Germinal center (tissue), 1 donor: Measurements from ENCODE around the gene PACS1.
A peak's percentile ranks its signal among the peaks of the same experiment; 100 is the strongest.

Experiments used
- DNase-seq: peaks from one replicate; pipeline ENCODE4 v3.0.0; 2012; ENCODE audit warnings: mixed read lengths, low spot score

Gene PACS1

GRCh38 chr11:66050581-66051231 is 19.4 kb upstream of the PACS1 start:
- no peak for DNase-seq

- no peak for DNase-seq
Observed at GRCh38 chr11:66051371-66051765, 18.7 kb upstream of the PACS1 start.

- peak; percentile 95 for DNase-seq
Observed at GRCh38 chr11:66051766-66052663, 18.1 kb upstream of the PACS1 start, which contains the start of gene SF3B2. SF3B2 (plus strand) TSS chr11:66052364; CDS start chr11:66052385, 21 bp downstream.

GRCh38 chr11:66052664-66052982 is 17.4 kb upstream of the PACS1 start:
- DNase-seq, result no peak

DNA sequence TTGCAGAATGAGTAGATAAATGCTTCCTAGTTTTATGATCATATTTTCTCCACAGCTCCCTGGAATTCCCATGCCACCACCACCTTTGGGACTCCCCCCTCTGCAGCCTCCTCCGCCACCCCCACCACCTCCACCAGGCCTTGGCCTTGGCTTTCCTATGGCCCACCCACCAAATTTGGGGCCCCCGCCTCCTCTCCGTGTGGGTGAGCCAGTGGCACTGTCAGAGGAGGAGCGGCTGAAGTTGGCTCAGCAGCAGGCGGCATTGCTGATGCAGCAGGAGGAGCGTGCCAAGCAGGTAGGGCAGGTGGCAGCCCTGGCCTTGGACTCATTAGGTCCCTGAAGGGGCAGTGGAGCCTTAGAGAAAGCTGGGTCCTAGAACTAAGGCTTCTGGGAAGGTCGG is 15.1 kb upstream of the PACS1 start:
- DNase-seq, result no peak

DNA sequence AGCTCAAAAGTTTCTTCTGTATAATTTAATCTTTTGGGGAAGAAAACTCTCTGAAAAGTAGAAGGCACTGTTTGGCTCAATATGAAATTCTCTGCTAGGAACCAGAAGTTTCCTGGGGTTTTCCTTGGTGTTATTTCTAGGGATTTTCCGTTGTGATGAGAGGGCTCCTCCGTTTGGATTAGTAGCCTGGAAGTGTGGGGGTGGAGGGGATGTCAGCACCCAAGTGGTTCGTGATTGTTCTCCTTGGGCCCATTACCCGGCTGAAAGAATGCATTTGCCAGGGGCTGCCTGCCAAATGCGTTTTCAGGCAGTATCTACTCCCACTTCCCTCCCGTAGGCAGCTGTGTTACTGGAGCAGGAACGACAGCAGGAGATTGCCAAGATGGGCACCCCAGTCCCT is 13.6 kb upstream of the PACS1 start:
- no peak for DNase-seq

DNA sequence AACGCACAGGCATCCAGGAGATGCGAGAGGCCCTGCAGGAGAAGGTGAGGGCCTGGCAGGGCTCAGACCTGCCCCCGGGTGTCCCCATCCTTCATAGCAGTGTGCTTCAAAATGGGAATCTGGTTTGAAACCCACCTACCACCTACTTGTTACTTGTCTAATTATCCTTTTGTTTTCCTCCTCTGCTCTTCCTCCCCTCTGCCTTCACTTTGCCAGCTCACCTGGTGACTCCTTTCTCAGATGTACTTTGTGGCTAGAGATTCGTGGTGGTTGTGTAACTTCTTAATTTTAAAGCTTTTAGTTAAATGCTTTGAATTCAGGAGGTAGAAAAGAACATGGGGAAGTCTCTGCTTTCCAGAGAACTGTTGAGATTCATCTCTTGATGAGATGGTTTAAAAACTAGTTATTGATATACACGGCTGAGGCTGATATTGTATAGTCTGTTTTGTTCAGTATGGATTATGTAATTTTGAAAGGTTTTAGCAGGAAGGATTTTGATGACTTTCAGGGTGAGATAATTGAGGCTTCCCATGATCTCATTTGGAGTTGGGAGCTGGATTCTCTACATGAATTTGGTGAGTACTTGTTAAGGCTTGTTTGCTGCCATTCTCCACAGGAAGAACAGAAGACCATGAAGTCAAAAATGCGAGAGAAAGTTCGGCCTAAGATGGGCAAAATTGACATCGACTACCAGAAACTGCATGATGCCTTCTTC is 9.9 kb upstream of the PACS1 start:
- no peak for DNase-seq

DNA sequence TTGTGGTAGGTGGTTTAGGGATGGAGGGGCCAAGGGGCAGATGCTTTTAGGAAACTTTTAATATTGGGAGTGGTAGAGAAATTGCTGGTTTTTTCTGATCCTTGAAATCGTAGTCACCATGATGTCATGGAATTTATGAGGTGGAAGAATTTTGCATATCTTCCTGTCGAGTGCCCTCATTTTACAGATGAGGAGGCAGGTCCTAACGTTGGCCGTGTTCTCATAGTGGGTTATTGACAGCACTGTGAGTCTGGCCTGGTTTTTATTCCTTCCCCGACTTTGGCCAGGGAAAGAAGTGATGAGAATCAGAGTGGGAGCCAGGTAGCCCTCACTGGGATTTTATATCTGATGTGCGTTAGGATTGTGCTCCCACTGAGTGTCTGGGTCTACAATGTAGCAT is 8.8 kb upstream of the PACS1 start:
- DNase-seq, result no peak

- DNase-seq, result no peak
Observed at GRCh38 chr11:66062408-66062807, 7.7 kb upstream of the PACS1 start.

- DNase-seq, result no peak
Observed at GRCh38 chr11:66063900-66064299, 6.2 kb upstream of the PACS1 start.

GRCh38 chr11:66064571-66064970 is 5.5 kb upstream of the PACS1 start:
- DNase-seq, result no peak

GRCh38 chr11:66066751-66067150 is 3.3 kb upstream of the PACS1 start:
- DNase-seq, result no peak

DNA sequence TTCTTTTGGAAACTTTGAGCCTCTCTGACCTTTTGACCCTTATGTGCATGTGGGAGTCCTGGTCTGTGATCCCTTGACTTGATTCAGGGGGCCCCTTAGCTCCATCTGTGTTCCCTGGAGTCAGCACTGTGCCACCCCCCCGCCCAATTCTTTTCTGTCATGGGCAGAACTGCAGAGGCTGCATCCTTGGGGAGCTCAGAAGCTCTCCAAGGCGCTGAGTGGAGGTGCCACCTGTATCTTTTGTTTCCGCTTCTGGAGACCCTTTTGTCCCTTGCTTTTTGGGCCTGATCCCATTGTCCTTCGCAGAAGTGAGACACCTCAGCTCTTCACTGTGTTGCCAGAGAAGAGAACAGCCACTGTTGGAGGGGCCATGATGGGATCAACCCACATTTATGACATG is 2.4 kb upstream of the PACS1 start:
- DNase-seq, result no peak

DNA sequence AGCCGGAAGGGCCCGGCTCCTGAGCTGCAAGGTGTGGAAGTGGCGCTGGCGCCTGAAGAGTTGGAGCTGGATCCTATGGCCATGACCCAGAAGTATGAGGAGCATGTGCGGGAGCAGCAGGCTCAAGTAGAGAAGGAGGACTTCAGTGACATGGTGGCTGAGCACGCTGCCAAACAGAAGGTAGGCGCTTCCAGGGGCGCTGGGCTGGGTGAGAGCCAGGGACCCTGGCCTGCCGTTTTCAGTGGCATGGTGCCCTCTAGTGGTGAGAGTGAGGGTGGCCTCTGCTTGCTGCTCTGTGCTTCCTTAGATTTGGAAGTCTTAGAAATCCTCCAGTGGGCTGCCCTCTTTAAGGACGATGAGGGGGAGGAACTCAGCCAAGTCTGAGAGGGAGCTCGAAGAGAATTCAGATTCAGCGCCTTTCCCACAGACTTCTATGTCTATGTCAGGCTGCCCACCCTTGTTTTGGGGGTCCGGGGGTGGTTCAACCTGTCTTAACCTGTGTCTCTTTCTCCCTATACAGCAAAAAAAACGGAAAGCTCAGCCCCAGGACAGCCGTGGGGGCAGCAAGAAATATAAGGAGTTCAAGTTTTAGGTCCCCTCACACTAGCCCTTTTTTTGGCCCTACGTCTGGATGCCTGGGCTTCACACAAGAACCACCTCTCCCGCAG is 1.8 kb upstream of the PACS1 start:
- DNase-seq, result peak; percentile 81

DNA sequence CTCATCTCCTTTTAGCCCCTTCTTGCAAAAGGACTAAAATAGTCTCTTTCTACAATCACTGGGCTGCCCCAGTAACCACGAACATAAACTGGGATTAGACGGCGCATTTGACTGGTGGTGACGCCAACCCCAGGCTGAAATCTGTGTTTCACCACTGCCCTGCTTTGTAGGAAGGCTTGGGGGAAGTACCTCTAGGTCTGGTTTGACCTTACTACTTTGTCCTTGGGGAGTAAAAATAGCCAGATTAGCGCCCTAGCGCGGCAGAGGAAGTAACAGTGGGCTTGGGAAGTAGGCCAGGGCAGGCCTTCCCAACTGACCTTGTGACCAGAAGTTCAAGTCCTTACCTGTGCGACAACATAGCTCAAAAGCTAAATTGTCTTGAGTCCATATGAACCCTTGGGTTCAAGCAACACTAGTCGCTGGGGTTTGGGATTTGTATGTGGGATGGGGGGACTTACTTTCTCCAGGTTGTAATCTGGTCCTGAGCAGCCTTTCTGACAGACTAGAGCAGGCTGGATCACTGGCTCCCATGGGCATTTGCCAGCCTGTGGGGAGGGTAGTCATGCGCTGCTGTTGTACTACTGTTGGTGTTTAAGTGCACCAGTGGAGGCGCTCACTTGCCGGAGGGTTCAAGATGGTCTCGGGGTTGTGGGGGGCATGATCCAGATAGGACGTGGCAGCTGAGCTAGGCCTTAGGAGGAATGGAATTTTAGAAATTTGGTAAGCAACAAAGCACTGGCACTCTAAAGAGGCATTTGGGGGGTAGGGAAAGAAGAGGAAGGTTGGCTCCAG is 953 bp upstream of the PACS1 start:
- DNase-seq, result peak; percentile 82

- DNase-seq, result peak; percentile 53
Observed at GRCh38 chr11:66070604-66071380, 720 bp downstream of the PACS1 start.

DNA sequence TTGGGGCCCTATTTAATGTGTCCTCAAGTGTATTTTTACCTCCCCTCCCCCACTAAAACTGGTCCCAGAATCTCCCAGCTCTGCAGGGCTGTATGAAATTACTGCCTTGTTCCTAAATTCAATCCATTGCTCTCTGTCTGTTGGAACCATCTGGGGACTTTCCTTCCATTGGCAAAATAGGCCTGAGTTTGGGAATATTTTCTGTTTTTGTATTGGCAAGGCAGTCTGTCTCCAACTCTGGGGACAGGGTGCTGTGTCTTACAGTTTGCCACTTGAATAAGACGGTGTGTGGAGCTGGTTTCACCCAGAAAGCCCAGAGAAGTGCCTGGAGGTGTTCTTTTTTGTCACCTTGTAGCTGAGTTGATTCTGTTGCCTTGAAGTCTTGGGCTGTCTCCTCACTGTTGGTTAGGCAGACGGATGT is 1.3 kb downstream of the PACS1 start:
- DNase-seq, result no peak

- no peak for DNase-seq
Observed at GRCh38 chr11:66072081-66072480, 2.0 kb downstream of the PACS1 start.

GRCh38 chr11:66072518-66072917 is 2.4 kb downstream of the PACS1 start:
- DNase-seq, result no peak

DNA sequence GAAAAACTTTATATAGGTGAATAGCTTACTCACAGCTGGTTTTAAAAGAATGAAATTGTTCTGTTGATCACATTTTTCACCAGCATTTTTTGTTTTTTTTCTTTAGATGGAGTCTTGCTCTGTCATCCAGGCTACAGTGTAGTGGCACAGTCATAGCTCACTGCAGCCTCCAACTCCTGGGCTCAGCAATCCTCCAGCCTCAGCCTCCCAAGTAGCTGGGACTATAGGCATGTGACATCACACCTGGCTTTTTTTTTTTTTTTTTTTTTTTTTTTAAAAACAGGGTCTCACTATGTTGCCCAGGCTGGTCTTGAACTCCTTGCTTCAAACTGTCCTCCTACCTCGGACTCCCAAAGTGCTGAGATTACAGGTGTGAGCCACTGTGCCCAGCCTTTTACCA is 3.6 kb downstream of the PACS1 start:
- no peak for DNase-seq

DNA sequence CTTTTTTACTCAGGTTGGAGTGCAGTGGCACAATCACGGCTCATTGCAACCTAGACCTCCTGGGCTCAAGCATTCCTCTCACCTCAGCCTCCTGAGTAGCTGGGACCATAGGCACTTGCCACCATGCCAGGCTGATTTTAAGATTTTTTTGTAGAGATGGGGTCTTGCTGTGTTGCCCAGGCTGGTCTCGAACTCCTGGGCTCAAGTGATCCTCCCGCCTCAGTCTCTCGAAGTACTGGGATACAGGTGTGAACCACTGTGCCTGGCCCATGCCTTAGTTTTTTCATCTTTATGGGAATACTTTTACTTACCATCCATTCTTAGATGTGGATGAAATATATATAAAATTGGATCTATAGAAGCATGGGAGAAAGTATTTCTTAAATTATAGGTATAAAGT is 5.2 kb downstream of the PACS1 start:
- DNase-seq, result no peak
